Measurements from ENCODE around the gene TTC21A.
A peak's percentile ranks its signal among the peaks of the same experiment; 100 is the strongest.

- TF ChIP-seq, protein P1, sequence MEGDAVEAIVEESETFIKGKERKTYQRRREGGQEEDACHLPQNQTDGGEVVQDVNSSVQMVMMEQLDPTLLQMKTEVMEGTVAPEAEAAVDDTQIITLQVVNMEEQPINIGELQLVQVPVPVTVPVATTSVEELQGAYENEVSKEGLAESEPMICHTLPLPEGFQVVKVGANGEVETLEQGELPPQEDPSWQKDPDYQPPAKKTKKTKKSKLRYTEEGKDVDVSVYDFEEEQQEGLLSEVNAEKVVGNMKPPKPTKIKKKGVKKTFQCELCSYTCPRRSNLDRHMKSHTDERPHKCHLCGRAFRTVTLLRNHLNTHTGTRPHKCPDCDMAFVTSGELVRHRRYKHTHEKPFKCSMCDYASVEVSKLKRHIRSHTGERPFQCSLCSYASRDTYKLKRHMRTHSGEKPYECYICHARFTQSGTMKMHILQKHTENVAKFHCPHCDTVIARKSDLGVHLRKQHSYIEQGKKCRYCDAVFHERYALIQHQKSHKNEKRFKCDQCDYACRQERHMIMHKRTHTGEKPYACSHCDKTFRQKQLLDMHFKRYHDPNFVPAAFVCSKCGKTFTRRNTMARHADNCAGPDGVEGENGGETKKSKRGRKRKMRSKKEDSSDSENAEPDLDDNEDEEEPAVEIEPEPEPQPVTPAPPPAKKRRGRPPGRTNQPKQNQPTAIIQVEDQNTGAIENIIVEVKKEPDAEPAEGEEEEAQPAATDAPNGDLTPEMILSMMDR (IDR thresholded peaks at IDR 0.05; ENCODE audit: insufficient read depth, low read depth, low read length): peak; percentile 56
- no peak for TF ChIP-seq EZH2 (IDR thresholded peaks at IDR 0.05; ENCODE audit: insufficient read depth, low read length)
Observed at GRCh38 chr3:39101022-39101689, 6.3 kb upstream of the TTC21A start.

All from astrocyte (in vitro differentiated cells and primary cell).